Loucy (cell line): ENCODE measurements around the gene RGPD3.
"Not testable (repeated sequence)": the region's sequence is repeated elsewhere in the genome, so short reads cannot be mapped to it uniquely, and the experiment has no call there.

Experiments used
- EZH2phosphoT487 ChIP-seq: fragments of 200-600 bp; IDR thresholded peaks from 2 replicates; pipeline ENCODE4 v1.6.1; 2018; ENCODE audit warnings: antibody characterized with exemption, mild to moderate bottlenecking, moderate library complexity, borderline replicate concordance
- TF ChIP-seq, protein P1 (sequence below): fragments of 200-600 bp; sonication (generic); conservative IDR thresholded peaks from 2 replicates; pipeline ENCODE4 v1.5.1; 2014; ENCODE audit warnings: mild to moderate bottlenecking, antibody characterized with exemption, low read length

GRCh38 chr2:106508660-106509373 lies 40.6 kb upstream of the RGPD3 start:
- TF ChIP-seq, protein P1, sequence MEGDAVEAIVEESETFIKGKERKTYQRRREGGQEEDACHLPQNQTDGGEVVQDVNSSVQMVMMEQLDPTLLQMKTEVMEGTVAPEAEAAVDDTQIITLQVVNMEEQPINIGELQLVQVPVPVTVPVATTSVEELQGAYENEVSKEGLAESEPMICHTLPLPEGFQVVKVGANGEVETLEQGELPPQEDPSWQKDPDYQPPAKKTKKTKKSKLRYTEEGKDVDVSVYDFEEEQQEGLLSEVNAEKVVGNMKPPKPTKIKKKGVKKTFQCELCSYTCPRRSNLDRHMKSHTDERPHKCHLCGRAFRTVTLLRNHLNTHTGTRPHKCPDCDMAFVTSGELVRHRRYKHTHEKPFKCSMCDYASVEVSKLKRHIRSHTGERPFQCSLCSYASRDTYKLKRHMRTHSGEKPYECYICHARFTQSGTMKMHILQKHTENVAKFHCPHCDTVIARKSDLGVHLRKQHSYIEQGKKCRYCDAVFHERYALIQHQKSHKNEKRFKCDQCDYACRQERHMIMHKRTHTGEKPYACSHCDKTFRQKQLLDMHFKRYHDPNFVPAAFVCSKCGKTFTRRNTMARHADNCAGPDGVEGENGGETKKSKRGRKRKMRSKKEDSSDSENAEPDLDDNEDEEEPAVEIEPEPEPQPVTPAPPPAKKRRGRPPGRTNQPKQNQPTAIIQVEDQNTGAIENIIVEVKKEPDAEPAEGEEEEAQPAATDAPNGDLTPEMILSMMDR, result not testable (repeated sequence)
- TF ChIP-seq EZH2phosphoT487, result not testable (repeated sequence)
